Esophagus squamous epithelium (tissue), 4 donors: Measurements from ENCODE around the gene PUS1.

Experiments used
- POLR2A ChIP-seq, 4 donors: fragments of 450-650 bp; IDR thresholded peaks; one replicate each; pipeline ENCODE4 v1.6.1; 2017; ENCODE audit warnings: antibody characterized with exemption in 4 of 4, mild to moderate bottlenecking in 4 of 4, moderate library complexity in 3 of 4
- TF ChIP-seq, protein P1 (sequence below), 6 experiments: fragments of 450-650 bp in 4 of 6; fragments of 200-600 bp in 2 of 6; sonication (generic) in 2 of 6; IDR thresholded peaks; one replicate each; pipeline ENCODE4 v1.5.1; 2016 to 2019; ENCODE audit warnings: antibody characterized with exemption in 6 of 6, mild to moderate bottlenecking in 4 of 6, moderate library complexity in 4 of 6

DNA sequence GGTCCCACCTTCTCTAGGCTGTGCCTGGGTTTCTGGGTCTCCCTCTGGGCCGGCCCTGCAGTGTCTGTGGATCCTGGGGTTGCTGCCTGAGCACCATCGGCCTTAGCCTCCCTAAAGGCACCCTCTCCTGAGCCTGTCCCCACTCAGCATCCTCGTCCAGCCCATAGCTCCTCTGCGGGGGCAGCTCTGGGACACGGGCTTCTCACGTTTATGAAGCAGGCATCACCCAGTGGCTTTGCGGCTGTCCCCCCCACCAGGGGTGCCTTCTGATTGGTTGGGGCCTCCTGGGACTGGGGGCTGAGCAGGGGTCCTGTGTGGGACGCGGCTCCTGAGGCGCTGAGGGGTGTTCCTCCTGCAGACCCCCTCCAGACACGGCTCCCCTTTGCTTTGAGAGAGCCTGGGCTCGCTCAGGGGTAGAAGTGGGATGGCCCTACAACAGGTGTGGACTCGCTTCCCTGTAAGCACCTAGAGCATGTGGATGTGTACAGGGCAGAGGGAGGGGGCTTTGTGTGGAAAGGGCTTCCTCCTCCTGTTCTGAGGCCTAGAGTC lies 23.9 kb upstream of the PUS1 start:
- TF ChIP-seq, protein P1, sequence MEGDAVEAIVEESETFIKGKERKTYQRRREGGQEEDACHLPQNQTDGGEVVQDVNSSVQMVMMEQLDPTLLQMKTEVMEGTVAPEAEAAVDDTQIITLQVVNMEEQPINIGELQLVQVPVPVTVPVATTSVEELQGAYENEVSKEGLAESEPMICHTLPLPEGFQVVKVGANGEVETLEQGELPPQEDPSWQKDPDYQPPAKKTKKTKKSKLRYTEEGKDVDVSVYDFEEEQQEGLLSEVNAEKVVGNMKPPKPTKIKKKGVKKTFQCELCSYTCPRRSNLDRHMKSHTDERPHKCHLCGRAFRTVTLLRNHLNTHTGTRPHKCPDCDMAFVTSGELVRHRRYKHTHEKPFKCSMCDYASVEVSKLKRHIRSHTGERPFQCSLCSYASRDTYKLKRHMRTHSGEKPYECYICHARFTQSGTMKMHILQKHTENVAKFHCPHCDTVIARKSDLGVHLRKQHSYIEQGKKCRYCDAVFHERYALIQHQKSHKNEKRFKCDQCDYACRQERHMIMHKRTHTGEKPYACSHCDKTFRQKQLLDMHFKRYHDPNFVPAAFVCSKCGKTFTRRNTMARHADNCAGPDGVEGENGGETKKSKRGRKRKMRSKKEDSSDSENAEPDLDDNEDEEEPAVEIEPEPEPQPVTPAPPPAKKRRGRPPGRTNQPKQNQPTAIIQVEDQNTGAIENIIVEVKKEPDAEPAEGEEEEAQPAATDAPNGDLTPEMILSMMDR (IDR thresholded peaks at IDR 0.05): no peak
- TF ChIP-seq POLR2A (IDR thresholded peaks at IDR 0.05): no peak
